ENCODE results near the gene RAD51B. TPM values are rescaled to one million over a fixed set of nuclear protein-coding genes. Genes with fewer than 3 reads are reported as not detected.

Gene RAD51B
- total RNA-seq, 1 experiment from 2014 or later: 14.2 TPM

DNA sequence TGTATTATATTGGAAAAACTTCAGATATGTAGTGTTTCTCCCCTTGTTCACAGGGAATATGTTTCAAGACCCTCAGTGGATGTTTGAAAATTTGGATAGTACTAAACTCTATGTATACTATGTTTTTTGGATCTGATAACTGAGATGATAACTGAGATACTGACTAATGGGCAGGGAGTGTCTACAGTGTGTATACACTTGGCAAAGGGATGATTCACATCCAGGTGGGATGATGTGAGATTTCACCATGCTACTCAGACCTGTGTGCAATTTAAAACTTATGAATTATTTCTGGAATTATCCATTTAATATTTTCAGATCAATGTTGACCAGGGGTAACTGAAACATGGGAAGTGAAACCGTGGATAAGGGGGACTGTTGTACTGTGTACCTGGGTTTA lies 13.8 kb downstream of the RAD51B start (continued):
- TF ChIP-seq, protein P1, sequence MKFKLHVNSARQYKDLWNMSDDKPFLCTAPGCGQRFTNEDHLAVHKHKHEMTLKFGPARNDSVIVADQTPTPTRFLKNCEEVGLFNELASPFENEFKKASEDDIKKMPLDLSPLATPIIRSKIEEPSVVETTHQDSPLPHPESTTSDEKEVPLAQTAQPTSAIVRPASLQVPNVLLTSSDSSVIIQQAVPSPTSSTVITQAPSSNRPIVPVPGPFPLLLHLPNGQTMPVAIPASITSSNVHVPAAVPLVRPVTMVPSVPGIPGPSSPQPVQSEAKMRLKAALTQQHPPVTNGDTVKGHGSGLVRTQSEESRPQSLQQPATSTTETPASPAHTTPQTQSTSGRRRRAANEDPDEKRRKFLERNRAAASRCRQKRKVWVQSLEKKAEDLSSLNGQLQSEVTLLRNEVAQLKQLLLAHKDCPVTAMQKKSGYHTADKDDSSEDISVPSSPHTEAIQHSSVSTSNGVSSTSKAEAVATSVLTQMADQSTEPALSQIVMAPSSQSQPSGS (CRISPR knock-in tag; IDR thresholded peaks at IDR 0.05; ENCODE audit: borderline replicate concordance, low read depth): no peak
- no peak for TF ChIP-seq NR2C2 (CRISPR knock-in tag; IDR thresholded peaks at IDR 0.05)
- no peak for TF ChIP-seq SMAD3 (CRISPR knock-in tag; IDR thresholded peaks at IDR 0.05; ENCODE audit: borderline replicate concordance)
- TF ChIP-seq NFATC4 (CRISPR knock-in tag; IDR thresholded peaks at IDR 0.05): no peak
- TF ChIP-seq ZNF671 (CRISPR knock-in tag; IDR thresholded peaks at IDR 0.05): no peak
- TF ChIP-seq, protein P2, sequence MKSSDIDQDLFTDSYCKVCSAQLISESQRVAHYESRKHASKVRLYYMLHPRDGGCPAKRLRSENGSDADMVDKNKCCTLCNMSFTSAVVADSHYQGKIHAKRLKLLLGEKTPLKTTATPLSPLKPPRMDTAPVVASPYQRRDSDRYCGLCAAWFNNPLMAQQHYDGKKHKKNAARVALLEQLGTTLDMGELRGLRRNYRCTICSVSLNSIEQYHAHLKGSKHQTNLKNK (CRISPR knock-in tag; IDR thresholded peaks at IDR 0.05): no peak
- TF ChIP-seq, protein P3, sequence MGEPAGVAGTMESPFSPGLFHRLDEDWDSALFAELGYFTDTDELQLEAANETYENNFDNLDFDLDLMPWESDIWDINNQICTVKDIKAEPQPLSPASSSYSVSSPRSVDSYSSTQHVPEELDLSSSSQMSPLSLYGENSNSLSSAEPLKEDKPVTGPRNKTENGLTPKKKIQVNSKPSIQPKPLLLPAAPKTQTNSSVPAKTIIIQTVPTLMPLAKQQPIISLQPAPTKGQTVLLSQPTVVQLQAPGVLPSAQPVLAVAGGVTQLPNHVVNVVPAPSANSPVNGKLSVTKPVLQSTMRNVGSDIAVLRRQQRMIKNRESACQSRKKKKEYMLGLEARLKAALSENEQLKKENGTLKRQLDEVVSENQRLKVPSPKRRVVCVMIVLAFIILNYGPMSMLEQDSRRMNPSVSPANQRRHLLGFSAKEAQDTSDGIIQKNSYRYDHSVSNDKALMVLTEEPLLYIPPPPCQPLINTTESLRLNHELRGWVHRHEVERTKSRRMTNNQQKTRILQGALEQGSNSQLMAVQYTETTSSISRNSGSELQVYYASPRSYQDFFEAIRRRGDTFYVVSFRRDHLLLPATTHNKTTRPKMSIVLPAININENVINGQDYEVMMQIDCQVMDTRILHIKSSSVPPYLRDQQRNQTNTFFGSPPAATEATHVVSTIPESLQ (CRISPR knock-in tag; IDR thresholded peaks at IDR 0.05): no peak
- TF ChIP-seq NR3C1 (CRISPR knock-in tag; conservative IDR thresholded peaks at IDR 0.05; ENCODE audit: low read depth): no peak
- TF ChIP-seq, protein P4, sequence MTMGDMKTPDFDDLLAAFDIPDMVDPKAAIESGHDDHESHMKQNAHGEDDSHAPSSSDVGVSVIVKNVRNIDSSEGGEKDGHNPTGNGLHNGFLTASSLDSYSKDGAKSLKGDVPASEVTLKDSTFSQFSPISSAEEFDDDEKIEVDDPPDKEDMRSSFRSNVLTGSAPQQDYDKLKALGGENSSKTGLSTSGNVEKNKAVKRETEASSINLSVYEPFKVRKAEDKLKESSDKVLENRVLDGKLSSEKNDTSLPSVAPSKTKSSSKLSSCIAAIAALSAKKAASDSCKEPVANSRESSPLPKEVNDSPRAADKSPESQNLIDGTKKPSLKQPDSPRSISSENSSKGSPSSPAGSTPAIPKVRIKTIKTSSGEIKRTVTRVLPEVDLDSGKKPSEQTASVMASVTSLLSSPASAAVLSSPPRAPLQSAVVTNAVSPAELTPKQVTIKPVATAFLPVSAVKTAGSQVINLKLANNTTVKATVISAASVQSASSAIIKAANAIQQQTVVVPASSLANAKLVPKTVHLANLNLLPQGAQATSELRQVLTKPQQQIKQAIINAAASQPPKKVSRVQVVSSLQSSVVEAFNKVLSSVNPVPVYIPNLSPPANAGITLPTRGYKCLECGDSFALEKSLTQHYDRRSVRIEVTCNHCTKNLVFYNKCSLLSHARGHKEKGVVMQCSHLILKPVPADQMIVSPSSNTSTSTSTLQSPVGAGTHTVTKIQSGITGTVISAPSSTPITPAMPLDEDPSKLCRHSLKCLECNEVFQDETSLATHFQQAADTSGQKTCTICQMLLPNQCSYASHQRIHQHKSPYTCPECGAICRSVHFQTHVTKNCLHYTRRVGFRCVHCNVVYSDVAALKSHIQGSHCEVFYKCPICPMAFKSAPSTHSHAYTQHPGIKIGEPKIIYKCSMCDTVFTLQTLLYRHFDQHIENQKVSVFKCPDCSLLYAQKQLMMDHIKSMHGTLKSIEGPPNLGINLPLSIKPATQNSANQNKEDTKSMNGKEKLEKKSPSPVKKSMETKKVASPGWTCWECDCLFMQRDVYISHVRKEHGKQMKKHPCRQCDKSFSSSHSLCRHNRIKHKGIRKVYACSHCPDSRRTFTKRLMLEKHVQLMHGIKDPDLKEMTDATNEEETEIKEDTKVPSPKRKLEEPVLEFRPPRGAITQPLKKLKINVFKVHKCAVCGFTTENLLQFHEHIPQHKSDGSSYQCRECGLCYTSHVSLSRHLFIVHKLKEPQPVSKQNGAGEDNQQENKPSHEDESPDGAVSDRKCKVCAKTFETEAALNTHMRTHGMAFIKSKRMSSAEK (CRISPR knock-in tag; IDR thresholded peaks at IDR 0.05; ENCODE audit: borderline replicate concordance): no peak
- no peak for TF ChIP-seq GRHL2 (CRISPR knock-in tag; IDR thresholded peaks at IDR 0.05; ENCODE audit: insufficient replicate concordance, severe bottlenecking)
- TF ChIP-seq, protein P5, sequence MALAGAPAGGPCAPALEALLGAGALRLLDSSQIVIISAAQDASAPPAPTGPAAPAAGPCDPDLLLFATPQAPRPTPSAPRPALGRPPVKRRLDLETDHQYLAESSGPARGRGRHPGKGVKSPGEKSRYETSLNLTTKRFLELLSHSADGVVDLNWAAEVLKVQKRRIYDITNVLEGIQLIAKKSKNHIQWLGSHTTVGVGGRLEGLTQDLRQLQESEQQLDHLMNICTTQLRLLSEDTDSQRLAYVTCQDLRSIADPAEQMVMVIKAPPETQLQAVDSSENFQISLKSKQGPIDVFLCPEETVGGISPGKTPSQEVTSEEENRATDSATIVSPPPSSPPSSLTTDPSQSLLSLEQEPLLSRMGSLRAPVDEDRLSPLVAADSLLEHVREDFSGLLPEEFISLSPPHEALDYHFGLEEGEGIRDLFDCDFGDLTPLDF (CRISPR knock-in tag; IDR thresholded peaks at IDR 0.05): no peak
- TF ChIP-seq MYBL2 (CRISPR knock-in tag; IDR thresholded peaks at IDR 0.05): no peak

DNA sequence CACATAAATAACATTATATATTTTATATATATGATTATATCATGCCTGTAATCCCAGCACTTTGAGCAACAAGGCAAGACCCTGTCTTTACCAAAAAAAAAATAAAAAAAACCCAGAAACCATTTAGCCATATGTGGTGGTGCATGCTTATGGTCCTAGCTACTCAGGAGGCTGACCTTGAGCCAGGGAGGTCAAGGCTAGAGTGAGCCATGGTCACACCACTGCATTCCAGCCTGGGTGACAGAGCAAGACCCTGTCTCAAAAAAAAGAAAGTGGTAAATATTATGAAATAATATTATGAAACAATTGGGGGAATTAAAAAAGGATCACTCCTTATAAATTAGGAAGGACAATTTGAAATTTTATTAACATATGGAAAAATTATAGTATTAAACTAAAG lies 16.0 kb downstream of the RAD51B start:
- H3K4me1 Mint-ChIP-seq: no peaks in the 10 kb centered on the region
- no peak overlapping the region for H3K4me3 Mint-ChIP-seq
- TF ChIP-seq GABPB1 (CRISPR knock-in tag; IDR thresholded peaks at IDR 0.05): no peak
- TF ChIP-seq, protein P6, sequence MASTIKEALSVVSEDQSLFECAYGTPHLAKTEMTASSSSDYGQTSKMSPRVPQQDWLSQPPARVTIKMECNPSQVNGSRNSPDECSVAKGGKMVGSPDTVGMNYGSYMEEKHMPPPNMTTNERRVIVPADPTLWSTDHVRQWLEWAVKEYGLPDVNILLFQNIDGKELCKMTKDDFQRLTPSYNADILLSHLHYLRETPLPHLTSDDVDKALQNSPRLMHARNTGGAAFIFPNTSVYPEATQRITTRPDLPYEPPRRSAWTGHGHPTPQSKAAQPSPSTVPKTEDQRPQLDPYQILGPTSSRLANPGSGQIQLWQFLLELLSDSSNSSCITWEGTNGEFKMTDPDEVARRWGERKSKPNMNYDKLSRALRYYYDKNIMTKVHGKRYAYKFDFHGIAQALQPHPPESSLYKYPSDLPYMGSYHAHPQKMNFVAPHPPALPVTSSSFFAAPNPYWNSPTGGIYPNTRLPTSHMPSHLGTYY (CRISPR knock-in tag; IDR thresholded peaks at IDR 0.05): no peak
- TF ChIP-seq, protein P7, sequence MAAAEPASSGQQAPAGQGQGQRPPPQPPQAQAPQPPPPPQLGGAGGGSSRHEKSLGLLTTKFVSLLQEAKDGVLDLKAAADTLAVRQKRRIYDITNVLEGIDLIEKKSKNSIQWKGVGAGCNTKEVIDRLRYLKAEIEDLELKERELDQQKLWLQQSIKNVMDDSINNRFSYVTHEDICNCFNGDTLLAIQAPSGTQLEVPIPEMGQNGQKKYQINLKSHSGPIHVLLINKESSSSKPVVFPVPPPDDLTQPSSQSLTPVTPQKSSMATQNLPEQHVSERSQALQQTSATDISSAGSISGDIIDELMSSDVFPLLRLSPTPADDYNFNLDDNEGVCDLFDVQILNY (CRISPR knock-in tag; IDR thresholded peaks at IDR 0.05): no peak
- no peak for TF ChIP-seq NFYB (CRISPR knock-in tag; conservative IDR thresholded peaks at IDR 0.05; ENCODE audit: low read depth)
- TF ChIP-seq TEAD1 (CRISPR knock-in tag; IDR thresholded peaks at IDR 0.05): no peak
- H3K36me3 Mint-ChIP-seq: peaks cover 5% of the 10 kb centered on the region; the same call in 1 of the 2 replicates
- ChIA-PET POLR2A (no interaction called here), CTCF (interaction anchor here (0.5 to 1.7 kb wide), 2 partner anchors 98 to 388 kb away, joined by 5 to 10 read pairs; no protein-coding TSS in a partner anchor)
- H3K27me3 Mint-ChIP-seq (ENCODE audit: low read depth): no peaks in the 10 kb centered on the region
- no peak overlapping the region for H3K27ac Mint-ChIP-seq
- DNase-seq (ENCODE audit: low spot score): no peak
- no peak for ATAC-seq
- H3K9me3 Mint-ChIP-seq: no peaks in the 10 kb centered on the region
